ENCODE data around the gene ICE1. TPM values are rescaled to one million over a fixed set of nuclear protein-coding genes. Genes with fewer than 3 reads are reported as not detected.

Gene ICE1
- total and polyA plus RNA-seq, 2 donors from 2014 or later: 6.7 to 32.8 TPM

- intact Hi-C loops (cut with DNase I): no loop called here
- H3K36me3 ChIP-seq (ENCODE audit: control insufficient read depth in 2 of 3, insufficient read depth in 3 of 3, low read length in 3 of 3): no peaks in the 10 kb centered on the region
- H3K4me1 ChIP-seq (ENCODE audit: control insufficient read depth in 2 of 3, insufficient read depth in 2 of 3, low read depth in 1 of 3, low read length in 3 of 3): peaks cover 6 to 27% (median 12%) of the 10 kb centered on the region in 3 donors
- DNase-seq (no peak), FAIRE-seq (no peak)
- H3K27ac ChIP-seq (ENCODE audit: low read depth in 2 of 2, low read length in 2 of 2): peak overlapping the region in 1 of 2 donors; percentile 100
- H3K9ac ChIP-seq (ENCODE audit: low read length in 3 of 3): peak overlapping the region; percentile 44 to 67 (median 55)
- peak overlapping the region; percentile 74 to 90 (median 89) for H3K4me3 ChIP-seq (ENCODE audit: low read length in 3 of 3)
- H3K27me3 ChIP-seq (ENCODE audit: control insufficient read depth, insufficient read depth, low read length): no peaks in the 10 kb centered on the region
- H3K9me3 ChIP-seq (ENCODE audit: control insufficient read depth in 2 of 3, insufficient read depth in 1 of 3, low read length in 3 of 3): no peaks in the 10 kb centered on the region
- TF ChIP-seq CTCF (IDR thresholded peaks at IDR 0.05; ENCODE audit: borderline replicate concordance, extremely low read depth, insufficient read depth): no peak
These were observed 490 bp downstream of the ICE1 start for GRCh38 chr5:5422819-5423515.

DNA sequence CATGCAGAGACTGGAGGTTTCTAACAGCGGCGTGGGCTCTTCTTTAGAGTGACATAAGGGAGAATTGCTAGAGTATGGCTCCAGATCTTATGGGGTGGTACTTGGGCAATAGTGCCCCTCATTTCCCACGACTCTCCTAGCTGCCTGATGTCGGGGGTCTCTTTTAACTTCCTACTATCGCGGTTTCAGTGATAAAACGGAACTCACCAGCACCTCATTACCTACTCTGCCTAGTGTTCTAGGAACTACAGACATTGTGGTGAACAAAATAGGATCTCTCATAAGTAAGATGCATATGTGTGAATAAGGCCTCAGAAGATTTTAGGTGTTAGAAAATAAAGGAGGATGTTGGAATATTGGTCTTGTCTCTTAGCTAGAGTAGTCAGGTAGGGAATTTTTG lies 1.1 kb downstream of the ICE1 start:
- Histone ChIP-seq H3K27ac (ENCODE audit: low read depth in 2 of 2, low read length in 2 of 2) (no peak overlapping the region), H3K36me3 (ENCODE audit: control insufficient read depth in 2 of 3, insufficient read depth in 3 of 3, low read length in 3 of 3) (no peaks in the 10 kb centered on the region), H3K27me3 (ENCODE audit: control insufficient read depth, insufficient read depth, low read length) (no peaks in the 10 kb centered on the region), H3K4me1 (ENCODE audit: control insufficient read depth in 2 of 3, insufficient read depth in 2 of 3, low read depth in 1 of 3, low read length in 3 of 3) (peaks cover 6 to 27% (median 12%) of the 10 kb centered on the region in 3 donors), H3K4me3 (ENCODE audit: low read length in 3 of 3) (peak overlapping the region; percentile 74 to 90 (median 89)), H3K9me3 (ENCODE audit: control insufficient read depth in 2 of 3, insufficient read depth in 1 of 3, low read length in 3 of 3) (no peaks in the 10 kb centered on the region), H3K9ac (ENCODE audit: low read length in 3 of 3) (peak overlapping the region; percentile 44 to 67 (median 55))
- intact Hi-C loops (cut with DNase I): no loop called here
- TF ChIP-seq CTCF (IDR thresholded peaks at IDR 0.05; ENCODE audit: borderline replicate concordance, extremely low read depth, insufficient read depth): no peak
- FAIRE-seq (no peak), DNase-seq (no peak)

GRCh38 chr5:5424736-5425135 lies 2.3 kb downstream of the ICE1 start:
- no peak for TF ChIP-seq CTCF (IDR thresholded peaks at IDR 0.05; ENCODE audit: borderline replicate concordance, extremely low read depth, insufficient read depth)
- DNase-seq: no peak
- Histone ChIP-seq H3K27me3 (ENCODE audit: control insufficient read depth, insufficient read depth, low read length) (no peaks in the 10 kb centered on the region), H3K9ac (ENCODE audit: low read length in 3 of 3) (no peak overlapping the region), H3K4me1 (ENCODE audit: control insufficient read depth in 2 of 3, insufficient read depth in 2 of 3, low read depth in 1 of 3, low read length in 3 of 3) (peaks cover 6 to 29% (median 18%) of the 10 kb centered on the region in 3 donors), H3K27ac (ENCODE audit: low read depth in 2 of 2, low read length in 2 of 2) (no peak overlapping the region), H3K36me3 (ENCODE audit: control insufficient read depth in 2 of 3, insufficient read depth in 3 of 3, low read length in 3 of 3) (no peaks in the 10 kb centered on the region), H3K9me3 (ENCODE audit: control insufficient read depth in 2 of 3, insufficient read depth in 1 of 3, low read length in 3 of 3) (no peaks in the 10 kb centered on the region), H3K4me3 (ENCODE audit: low read length in 3 of 3) (peak overlapping the region in 1 of 3 donors; percentile 89)
- intact Hi-C loops (cut with DNase I): no loop called here
- FAIRE-seq: no peak

All from kidney (tissue), 14 donors.